Astrocyte (in vitro differentiated cells and primary cell): ENCODE data around the gene RALGAPA1.

ENCODE experiments used
- EZH2 ChIP-seq: IDR thresholded peaks from 2 replicates; pipeline ENCODE4 v1.6.1; 2012; ENCODE audit warnings: mild to moderate bottlenecking, low read length, inconsistent platforms; ENCODE audit not compliant: insufficient read depth
- TF ChIP-seq, protein P1 (sequence below): IDR thresholded peaks from 2 replicates; pipeline ENCODE4 v1.5.1; 2011; ENCODE audit warnings: low read depth, mild to moderate bottlenecking, inconsistent platforms, low read length, moderate library complexity; ENCODE audit not compliant: insufficient read depth

DNA sequence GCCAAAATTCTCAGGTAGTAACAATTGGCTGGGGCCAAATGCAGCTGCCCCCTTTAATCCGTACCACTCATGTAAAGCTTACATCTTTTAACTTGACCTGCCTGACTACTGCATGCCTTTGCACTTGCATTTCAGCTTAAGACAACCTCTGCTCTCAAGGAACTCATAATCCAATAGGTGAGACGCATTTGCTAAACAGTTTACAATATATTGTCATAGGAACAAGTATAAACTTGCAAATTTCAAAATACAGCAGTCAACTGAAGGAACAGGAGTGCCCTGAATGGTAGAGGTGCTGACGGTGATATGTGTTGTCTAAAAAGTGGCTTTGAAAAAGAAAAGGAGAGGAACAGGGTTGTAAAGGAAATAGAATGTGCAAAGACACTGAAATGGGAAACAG, 13.4 kb upstream of the RALGAPA1 start:
- TF ChIP-seq, protein P1, sequence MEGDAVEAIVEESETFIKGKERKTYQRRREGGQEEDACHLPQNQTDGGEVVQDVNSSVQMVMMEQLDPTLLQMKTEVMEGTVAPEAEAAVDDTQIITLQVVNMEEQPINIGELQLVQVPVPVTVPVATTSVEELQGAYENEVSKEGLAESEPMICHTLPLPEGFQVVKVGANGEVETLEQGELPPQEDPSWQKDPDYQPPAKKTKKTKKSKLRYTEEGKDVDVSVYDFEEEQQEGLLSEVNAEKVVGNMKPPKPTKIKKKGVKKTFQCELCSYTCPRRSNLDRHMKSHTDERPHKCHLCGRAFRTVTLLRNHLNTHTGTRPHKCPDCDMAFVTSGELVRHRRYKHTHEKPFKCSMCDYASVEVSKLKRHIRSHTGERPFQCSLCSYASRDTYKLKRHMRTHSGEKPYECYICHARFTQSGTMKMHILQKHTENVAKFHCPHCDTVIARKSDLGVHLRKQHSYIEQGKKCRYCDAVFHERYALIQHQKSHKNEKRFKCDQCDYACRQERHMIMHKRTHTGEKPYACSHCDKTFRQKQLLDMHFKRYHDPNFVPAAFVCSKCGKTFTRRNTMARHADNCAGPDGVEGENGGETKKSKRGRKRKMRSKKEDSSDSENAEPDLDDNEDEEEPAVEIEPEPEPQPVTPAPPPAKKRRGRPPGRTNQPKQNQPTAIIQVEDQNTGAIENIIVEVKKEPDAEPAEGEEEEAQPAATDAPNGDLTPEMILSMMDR, result no peak
- TF ChIP-seq EZH2, result no peak
